ENCODE measurements around the gene ZSWIM8. TPM values are rescaled to one million over a fixed set of nuclear protein-coding genes. Genes with fewer than 3 reads are reported as not detected.
"Not testable (repeated sequence)": the region's sequence is repeated elsewhere in the genome, so short reads cannot be mapped to it uniquely, and the experiment has no call there.

ZSWIM8 gene
- total RNA-seq, 4 donors from 2014 or later, result 87.5 to 345 (median 187) TPM

DNA sequence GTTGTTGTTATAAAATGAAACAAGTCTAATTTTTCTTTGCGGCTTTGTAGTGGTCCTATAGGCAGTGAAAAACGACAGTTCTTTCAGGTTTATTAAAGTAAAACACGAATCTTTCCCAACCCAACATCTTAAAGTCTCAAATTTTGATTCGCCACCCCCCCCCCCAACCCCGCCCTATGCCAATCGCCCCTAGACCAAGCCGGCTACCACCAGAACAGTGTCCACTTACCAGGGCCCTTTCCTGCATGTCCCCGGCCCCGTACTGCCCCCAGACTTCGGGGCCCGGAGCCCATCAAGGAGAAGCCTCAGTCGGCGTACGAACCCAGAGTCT lies 3.9 kb upstream of the ZSWIM8 start:
- H3K36me3 ChIP-seq, result peaks cover 0 to 35% (median 0%) of the 10 kb centered on the region in 3 donors
- no peaks in the 10 kb centered on the region for H3K27me3 ChIP-seq
- H3K27ac ChIP-seq, result peak overlapping the region; percentile 90 to 97 (median 91)
- TF ChIP-seq CTCF (IDR thresholded peaks at IDR 0.05), result no peak
- TF ChIP-seq POLR2A (IDR thresholded peaks at IDR 0.05), result no peak
- H3K9me3 ChIP-seq, result no peaks in the 10 kb centered on the region
- DNase-seq, result no peak
- H3K4me3 ChIP-seq, result peak overlapping the region; percentile 75 to 90 (median 87)
- peaks cover 0 to 34% (median 7%) of the 10 kb centered on the region in 4 donors for H3K4me1 ChIP-seq

DNA sequence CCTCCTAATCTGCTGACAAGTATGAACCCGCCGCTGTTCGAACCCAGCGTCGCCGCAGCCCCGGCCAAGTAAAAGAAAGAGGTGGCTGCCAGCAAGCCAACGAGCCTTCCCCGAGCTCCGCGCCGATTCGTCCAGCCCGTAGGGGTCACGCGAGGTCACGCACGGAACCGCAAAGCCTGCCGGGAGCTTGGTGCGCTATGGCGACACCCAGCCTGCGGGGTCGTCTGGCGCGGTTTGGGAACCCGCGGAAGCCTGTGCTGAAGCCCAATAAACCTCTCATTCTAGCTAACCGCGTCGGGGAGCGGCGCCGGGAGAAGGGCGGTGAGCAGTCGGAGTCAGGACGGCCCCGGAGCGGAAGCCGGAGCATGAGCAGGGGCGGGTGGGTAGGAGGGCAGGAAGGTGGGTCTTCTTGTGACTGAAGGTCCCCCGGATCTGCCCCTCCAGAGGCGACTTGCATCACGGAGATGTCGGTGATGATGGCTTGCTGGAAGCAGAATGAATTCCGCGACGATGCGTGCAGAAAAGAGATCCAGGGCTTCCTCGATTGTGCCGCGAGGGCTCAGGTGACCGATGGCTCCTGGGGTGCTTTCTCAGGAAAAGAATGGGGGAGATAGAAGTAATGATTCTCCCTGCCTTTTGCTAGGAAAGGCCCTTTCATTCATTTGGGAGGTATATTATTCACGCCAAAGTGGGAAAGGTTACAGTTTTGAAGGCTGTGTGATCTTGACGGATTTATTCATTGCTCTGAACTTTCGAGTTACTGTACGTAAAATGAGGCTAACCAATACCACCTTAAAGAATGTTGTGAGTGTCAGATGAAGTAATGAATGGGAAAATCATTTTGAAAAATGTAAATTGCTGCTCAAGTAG lies 3.3 kb upstream of the ZSWIM8 start, which contains the start of gene CHCHD1:
TSS of gene CHCHD1 (plus strand) at position 170 of the 870 bp plus-strand sequence. CDS start at position 198, 28 bp downstream.
- H3K27me3 ChIP-seq, result no peaks in the 10 kb centered on the region
- peak within 1 kb of the TSS; percentile 90 to 97 (median 91) for H3K27ac ChIP-seq
- H3K36me3 ChIP-seq, result peaks cover 0 to 29% (median 0%) of the 10 kb centered on the region in 3 donors
- peaks cover 0 to 40% (median 11%) of the 10 kb centered on the region in 4 donors for H3K4me1 ChIP-seq
- peak; percentile 88 to 96 (median 95) for DNase-seq
- H3K4me3 ChIP-seq, result peak within 1 kb of the TSS; percentile 75 to 90 (median 87)
- TF ChIP-seq POLR2A (IDR thresholded peaks at IDR 0.05), result peak; percentile 39 to 56
- TF ChIP-seq CTCF (IDR thresholded peaks at IDR 0.05), result no peak
- H3K9me3 ChIP-seq, result no peaks in the 10 kb centered on the region

GRCh38 chr10:73782749-73783085 lies 2.7 kb upstream of the ZSWIM8 start:
- Histone ChIP-seq H3K27me3 (no peaks in the 10 kb centered on the region), H3K4me1 (peaks cover 0 to 46% (median 13%) of the 10 kb centered on the region in 4 donors), H3K27ac (peak overlapping the region in 3 of 4 donors; percentile 90 to 97 (median 92)), H3K36me3 (peaks cover 0 to 23% (median 0%) of the 10 kb centered on the region in 3 donors), H3K4me3 (peak overlapping the region; percentile 75 to 90 (median 87)), H3K9me3 (no peaks in the 10 kb centered on the region)
- DNase-seq, result no peak
- TF ChIP-seq POLR2A (IDR thresholded peaks at IDR 0.05) (no peak), CTCF (IDR thresholded peaks at IDR 0.05) (no peak)

DNA sequence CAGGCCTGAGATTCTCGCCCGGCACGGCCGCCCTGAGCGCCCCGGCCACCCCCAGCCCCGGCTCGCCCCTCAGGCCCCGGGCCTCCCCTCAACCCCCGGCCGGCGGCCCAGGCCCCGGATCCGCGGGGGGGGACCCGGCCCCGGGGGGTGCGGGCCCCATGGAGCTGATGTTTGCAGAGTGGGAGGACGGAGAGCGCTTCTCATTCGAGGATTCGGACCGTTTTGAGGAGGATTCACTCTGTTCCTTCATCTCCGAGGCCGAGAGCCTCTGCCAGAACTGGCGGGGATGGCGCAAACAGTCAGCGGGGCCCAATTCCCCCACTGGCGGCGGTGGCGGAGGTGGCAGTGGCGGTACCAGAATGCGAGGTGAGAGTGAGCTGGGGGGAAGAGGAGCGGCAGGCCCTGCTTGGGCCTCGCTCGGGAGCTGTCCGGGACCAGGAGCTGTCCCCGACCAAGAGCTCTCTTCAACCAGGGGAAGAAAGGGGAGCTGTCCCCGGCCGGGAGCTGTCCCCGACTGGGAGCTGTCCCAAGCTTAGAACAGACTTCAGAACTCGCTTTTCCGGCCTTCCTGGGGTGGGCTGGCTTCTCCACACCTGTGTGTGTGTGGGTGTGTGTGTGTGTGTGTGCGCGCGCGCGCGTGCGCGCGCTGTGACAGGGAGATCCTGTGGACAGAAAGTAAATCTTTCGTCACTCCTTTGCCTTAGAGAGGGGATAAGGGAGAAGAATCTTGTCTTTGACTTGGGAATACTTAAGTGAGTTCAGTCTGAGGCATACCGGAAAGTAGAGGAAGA lies 510 bp downstream of the ZSWIM8 start:
- peak in 3 of 6 experiments; percentile 11 to 16 (median 15) for TF ChIP-seq CTCF (IDR thresholded peaks at IDR 0.05)
- TF ChIP-seq POLR2A (IDR thresholded peaks at IDR 0.05), result no peak
- Histone ChIP-seq H3K9me3 (no peaks in the 10 kb centered on the region), H3K4me3 (peak overlapping the region; percentile 72 to 91 (median 90)), H3K36me3 (peaks cover 0 to 24% (median 0%) of the 10 kb centered on the region in 3 donors), H3K4me1 (peaks cover 0 to 41% (median 11%) of the 10 kb centered on the region in 4 donors), H3K27me3 (no peaks in the 10 kb centered on the region), H3K27ac (peak overlapping the region; percentile 83 to 95 (median 90))
- peak; percentile 47 to 71 (median 64) for DNase-seq

DNA sequence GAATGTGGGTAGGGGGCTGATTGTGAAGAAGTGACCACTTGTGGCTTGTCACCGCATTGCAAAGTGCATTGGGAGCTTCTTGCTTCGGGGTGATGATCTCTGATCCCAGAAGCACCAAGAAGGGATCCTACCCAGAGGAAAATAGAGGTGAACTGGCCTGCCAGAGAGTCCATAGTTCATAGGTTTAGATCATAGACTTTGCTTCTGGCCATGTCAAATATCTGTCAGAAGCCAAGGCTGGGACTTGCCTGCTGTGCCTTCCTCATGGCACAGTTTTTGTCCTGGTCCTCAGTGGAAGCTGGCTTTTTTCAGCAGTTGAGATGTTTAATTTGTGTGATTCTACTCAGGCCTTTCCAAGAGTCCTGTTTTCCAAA lies 1.1 kb downstream of the ZSWIM8 start:
- Histone ChIP-seq H3K36me3 (peaks cover 0 to 30% (median 0%) of the 10 kb centered on the region in 3 donors), H3K4me1 (peaks cover 0 to 36% (median 9%) of the 10 kb centered on the region in 4 donors), H3K9me3 (no peaks in the 10 kb centered on the region), H3K27me3 (no peaks in the 10 kb centered on the region), H3K27ac (peak overlapping the region; percentile 83 to 95 (median 90)), H3K4me3 (peak overlapping the region; percentile 72 to 91 (median 90))
- TF ChIP-seq CTCF (IDR thresholded peaks at IDR 0.05), result no peak
- TF ChIP-seq POLR2A (IDR thresholded peaks at IDR 0.05), result no peak
- no peak for DNase-seq

DNA sequence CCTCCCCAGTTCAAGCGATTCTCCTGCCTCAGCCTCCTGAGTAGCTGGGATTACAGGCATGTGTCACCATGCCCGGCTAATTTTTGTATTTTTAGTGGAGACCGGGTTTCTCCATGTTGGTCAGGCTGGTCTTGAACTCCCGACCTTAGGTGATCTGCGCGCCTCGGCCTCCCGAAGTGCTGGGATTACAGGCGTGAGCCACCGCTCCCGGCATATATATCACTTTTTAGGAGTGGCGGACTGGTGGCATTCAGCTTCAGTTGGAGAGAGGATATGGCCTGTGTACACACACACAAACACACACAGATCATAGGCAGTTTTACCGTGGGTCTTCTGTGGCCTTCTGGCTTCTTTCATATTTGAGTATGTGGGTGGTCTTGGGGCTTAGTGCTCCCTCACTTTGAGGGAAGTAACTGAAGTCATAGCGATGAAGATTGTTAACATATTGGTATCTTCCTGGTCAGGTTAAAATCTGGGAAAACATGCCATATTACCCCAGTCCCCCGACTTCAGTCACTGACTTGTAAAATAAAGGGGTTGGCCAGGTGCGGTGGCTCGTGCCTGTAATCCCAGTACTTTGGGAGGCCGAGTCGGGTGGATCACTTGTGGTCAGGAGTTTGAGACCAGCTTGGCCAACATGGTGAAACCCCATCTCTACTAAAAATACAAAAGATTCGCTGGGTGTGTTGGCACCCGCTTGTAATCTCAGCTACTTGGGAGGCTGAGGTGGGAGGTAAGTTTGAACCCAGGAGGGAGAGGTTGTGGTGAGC lies 1.8 kb downstream of the ZSWIM8 start:
- H3K9me3 ChIP-seq, H3K27me3 ChIP-seq, DNase-seq, H3K27ac ChIP-seq: not testable (repeated sequence)
- peaks cover 0 to 36% (median 9%) of the 10 kb centered on the region in 4 donors for H3K4me1 ChIP-seq
- H3K36me3 ChIP-seq, result peaks cover 0 to 37% (median 0%) of the 10 kb centered on the region in 3 donors
- peak overlapping the region in 2 of 4 donors; percentile 89 to 91 for H3K4me3 ChIP-seq

Measured in Peyer's patch (tissue), 4 donors.